GM23338 (cell line): ENCODE data around the gene KDM4B. TPM values are rescaled to one million over a fixed set of nuclear protein-coding genes. Genes with fewer than 3 reads are reported as not detected.

Experiments used
- CREB1 ChIP-seq: fragments of 250-450 bp; sonication (Bioruptor Pico); IDR thresholded peaks from 2 replicates; pipeline ENCODE4 v1.5.0; 2020; ENCODE audit warnings: low read depth, mild to moderate bottlenecking, moderate library complexity
- CTCF ChIP-seq, 2 experiments: fragments of 200-600 bp in 1 of 2; sonication (generic) in 1 of 2; conservative IDR thresholded peaks; 2 replicates each; pipeline versions ENCODE4 v1.5.1 to v1.6.1; 2016 to 2017; ENCODE audit warnings: antibody characterized with exemption in 2 of 2, low read depth in 2 of 2, mild to moderate bottlenecking in 2 of 2, moderate library complexity in 1 of 2
- ETS1 ChIP-seq: IDR thresholded peaks from 2 replicates; pipeline ENCODE4 v1.6.1; 2016; ENCODE audit warnings: antibody characterized with exemption
- EZH2phosphoT487 ChIP-seq: fragments of 200-600 bp; sonication (generic); IDR thresholded peaks from one replicate; pipeline ENCODE4 v1.8.1; 2018; ENCODE audit warnings: antibody characterized with exemption; ENCODE audit not compliant: unreplicated experiment
- STAT1 ChIP-seq: IDR thresholded peaks from one replicate; pipeline ENCODE4 v1.6.1; 2016; ENCODE audit warnings: antibody characterized with exemption; ENCODE audit not compliant: unreplicated experiment
- ZNF462 ChIP-seq: fragments of 250-450 bp; sonication (Bioruptor Pico); IDR thresholded peaks from 2 replicates; pipeline ENCODE4 v1.5.0; 2020; ENCODE audit warnings: mild to moderate bottlenecking, moderate library complexity
- polyA plus RNA-seq: library from polyadenylated mRNA; unstranded; fragments of >200 nt; fragmentation: Nextera tagmentation; extraction: Ambion mirVana; gene quantifications from 2 replicates; pipeline ENCODE4 v1.2.1, GENCODE V29; 2016
- total RNA-seq: library from RNA; depleted of rRNA; stranded (reverse); fragments of >200 nt; shearing (Covaris generic); gene quantifications from 2 replicates; pipeline ENCODE4 v1.2.3, GENCODE V29; 2014

Gene KDM4B
- total and polyA plus RNA-seq, 2 experiments from 2014 or later = 9.1 to 27.6 TPM

GRCh38 chr19:5041168-5041912 lies 72.4 kb downstream of the KDM4B start (continued):
- no peak for TF ChIP-seq ZNF462
- no peak for TF ChIP-seq ETS1
- no peak for TF ChIP-seq CTCF (conservative IDR thresholded peaks at IDR 0.05; ENCODE audit: low read depth in 2 of 2)
- TF ChIP-seq EZH2phosphoT487 = no peak
- TF ChIP-seq CREB1 (CRISPR knock-in tag) = no peak
- no peak for TF ChIP-seq STAT1
